ENCODE results near the gene DCDC1.

DCDC1 gene

DNA sequence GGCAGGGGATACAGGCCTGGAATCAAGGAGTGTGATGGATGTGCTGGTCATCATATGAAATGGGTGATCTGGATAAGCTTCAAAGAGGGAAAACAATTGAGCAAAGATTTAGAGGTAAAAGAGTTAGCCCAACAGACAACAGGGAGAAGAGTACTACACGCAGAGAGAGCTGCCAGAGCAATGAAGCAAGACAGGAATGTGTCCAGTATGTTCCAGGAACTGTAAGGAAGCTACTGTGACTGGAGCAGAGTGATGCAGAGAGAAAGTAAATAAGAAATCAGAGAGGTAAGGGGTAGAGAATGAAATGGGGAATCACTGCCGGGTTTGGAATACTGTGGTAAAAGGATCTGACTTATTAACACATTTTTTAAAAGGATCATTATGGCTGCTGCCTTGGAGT lies 255.1 kb downstream of the DCDC1 start:
- DNase-seq (ENCODE audit: low read depth) = no peak
- no peak overlapping the region for H3K4me3 ChIP-seq (ENCODE audit: low read length)
- TF ChIP-seq, protein P1, sequence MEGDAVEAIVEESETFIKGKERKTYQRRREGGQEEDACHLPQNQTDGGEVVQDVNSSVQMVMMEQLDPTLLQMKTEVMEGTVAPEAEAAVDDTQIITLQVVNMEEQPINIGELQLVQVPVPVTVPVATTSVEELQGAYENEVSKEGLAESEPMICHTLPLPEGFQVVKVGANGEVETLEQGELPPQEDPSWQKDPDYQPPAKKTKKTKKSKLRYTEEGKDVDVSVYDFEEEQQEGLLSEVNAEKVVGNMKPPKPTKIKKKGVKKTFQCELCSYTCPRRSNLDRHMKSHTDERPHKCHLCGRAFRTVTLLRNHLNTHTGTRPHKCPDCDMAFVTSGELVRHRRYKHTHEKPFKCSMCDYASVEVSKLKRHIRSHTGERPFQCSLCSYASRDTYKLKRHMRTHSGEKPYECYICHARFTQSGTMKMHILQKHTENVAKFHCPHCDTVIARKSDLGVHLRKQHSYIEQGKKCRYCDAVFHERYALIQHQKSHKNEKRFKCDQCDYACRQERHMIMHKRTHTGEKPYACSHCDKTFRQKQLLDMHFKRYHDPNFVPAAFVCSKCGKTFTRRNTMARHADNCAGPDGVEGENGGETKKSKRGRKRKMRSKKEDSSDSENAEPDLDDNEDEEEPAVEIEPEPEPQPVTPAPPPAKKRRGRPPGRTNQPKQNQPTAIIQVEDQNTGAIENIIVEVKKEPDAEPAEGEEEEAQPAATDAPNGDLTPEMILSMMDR (conservative IDR thresholded peaks at IDR 0.05; ENCODE audit: low read length) = no peak

DNA sequence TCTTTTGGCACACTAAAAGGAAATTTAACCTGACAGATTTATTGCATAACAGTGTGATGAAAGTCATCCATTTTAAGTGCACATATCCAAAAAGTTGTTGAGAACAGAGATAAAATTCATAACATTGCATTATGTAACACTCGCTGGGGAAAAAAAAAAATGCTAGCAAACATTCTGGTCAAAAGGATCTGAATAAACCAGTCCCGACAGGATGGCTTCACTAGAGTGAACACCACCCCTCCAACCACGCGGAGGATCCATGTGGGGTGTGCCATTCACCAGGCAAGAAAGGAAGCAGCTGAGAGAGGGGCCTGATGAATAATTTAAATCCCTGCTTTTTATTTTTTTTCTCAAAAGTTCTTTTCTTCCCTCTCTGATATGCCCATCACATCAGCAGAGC lies 258.7 kb downstream of the DCDC1 start:
- no peak for DNase-seq (ENCODE audit: low read depth)
- TF ChIP-seq, protein P1 (conservative IDR thresholded peaks at IDR 0.05; ENCODE audit: low read length) = no peak

DNA sequence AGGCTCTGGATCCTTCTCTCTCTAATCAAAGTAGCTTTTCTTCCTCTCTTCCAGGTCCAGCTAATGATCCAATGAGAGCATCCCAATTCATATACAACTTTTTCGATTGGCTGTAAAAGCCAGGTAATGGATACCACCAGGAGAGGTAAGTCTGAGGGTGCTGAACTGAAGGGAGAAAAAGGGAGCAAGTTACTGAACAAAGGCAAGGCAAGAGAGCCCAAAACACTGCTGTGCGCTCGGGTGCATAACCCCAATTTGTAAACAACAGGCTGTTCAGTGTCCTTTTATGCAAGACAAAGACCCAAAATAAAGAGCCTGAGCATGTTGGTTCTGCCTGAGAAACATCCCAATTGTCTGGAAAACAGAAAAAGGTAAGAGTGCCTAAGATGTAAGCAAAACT lies 260.1 kb downstream of the DCDC1 start:
- no peak for DNase-seq (ENCODE audit: low read depth)
- no peak overlapping the region for H3K4me3 ChIP-seq (ENCODE audit: low read length)
- TF ChIP-seq, protein P1 (conservative IDR thresholded peaks at IDR 0.05; ENCODE audit: low read length) = no peak

More for the DNA sequence above, 258.7 kb downstream of the DCDC1 start:
- H3K4me3 ChIP-seq (ENCODE audit: low read length) = no peak overlapping the region

DNA sequence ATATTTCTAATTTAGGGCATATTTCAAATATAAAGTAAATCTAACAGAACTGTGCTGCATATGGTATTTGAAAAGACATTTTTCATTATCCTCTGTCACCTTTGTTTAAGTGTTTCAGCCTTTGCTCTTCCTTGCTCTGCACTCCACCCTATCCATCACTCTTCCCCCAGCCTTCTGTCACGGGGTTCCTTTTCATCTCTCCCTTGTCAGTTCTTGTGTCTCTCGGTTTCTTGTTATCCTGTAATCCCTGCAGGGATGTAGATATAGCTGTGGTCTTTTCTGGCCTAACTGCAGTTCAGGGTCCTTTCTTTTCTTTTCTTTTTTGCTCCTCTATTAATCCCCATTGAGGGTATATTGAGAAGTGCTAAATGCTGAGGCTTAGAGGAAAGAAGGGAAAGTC lies 261.9 kb downstream of the DCDC1 start:
- no peak for DNase-seq (ENCODE audit: low read depth)
- TF ChIP-seq, protein P1 (conservative IDR thresholded peaks at IDR 0.05; ENCODE audit: low read length) = no peak

DNA sequence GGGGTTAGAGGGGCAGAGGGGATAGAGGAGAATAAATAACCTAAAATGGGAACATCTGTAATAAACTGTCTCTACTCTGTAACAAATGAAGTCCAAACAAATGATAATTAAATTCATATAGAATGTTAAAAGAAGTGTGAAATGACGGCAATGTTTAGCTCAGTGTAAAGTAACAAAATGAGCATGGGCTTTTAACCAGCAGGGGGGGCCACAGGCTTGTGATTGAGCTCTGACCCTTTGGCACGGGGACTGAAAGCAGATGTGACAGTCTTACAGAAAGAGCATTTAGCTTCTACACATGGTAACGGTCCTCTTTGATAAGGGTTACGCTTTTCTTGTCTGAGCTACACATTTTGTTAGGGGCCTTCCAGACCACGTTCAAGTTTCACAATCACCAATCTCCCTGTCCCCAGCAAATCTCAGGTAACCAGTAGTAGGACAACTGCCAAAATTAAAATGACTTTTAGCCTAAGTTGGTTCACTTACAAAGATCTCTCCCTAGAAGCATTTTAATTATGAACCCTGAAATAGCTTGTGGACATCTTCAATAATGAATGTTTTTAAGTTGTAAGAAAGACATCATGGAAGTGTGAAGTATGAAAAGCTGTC lies 262.5 kb downstream of the DCDC1 start:
- DNase-seq (ENCODE audit: low read depth) = peak; percentile 43
- TF ChIP-seq, protein P1 (conservative IDR thresholded peaks at IDR 0.05; ENCODE audit: low read length) = peak; percentile 67
- no peak overlapping the region for H3K4me3 ChIP-seq (ENCODE audit: low read length)

More for the DNA sequence above, 261.9 kb downstream of the DCDC1 start:
- no peak overlapping the region for H3K4me3 ChIP-seq (ENCODE audit: low read length)

DNA sequence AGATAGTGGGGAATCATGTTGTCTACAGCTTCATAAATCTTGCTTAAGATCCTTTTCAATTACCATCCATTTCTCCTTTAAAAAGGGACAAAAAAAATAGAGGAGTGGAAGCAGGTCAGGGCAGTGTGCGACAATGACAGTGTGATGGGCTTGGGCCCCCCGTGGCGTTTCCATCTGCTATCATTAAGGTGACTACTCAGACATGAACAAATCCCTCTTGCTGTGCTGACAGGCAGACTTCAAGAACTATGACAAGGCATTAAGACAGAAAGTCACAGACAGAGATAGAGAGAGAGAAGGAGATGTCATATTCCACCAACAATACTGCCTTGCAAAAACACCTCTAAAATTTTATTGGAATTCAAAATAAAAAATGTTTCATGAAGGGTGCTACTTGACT lies 263.2 kb downstream of the DCDC1 start:
- DNase-seq (ENCODE audit: low read depth) = no peak
- no peak overlapping the region for H3K4me3 ChIP-seq (ENCODE audit: low read length)
- TF ChIP-seq, protein P1 (conservative IDR thresholded peaks at IDR 0.05; ENCODE audit: low read length) = no peak

DNA sequence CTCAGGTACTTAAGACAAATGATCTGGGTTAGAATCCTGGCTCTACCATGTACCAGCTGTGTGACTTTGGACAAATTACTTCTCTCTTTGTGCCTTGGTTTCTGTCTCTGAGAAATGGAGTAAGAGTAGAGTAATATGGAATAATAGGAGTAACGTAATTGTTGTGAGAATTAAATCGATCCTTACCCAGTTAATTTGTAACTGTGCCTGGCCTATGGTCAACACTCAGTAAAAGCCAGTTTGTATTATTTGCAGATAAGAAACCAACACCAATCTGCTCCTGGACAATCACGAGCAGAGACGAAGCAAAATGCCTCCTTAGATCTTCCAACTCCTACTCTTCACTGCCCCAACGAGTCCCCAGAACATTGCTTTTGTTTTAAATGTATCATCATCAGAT lies 266.7 kb downstream of the DCDC1 start:
- no peak overlapping the region for H3K4me3 ChIP-seq (ENCODE audit: low read length)
- no peak for DNase-seq (ENCODE audit: low read depth)
- TF ChIP-seq, protein P1 (conservative IDR thresholded peaks at IDR 0.05; ENCODE audit: low read length) = no peak
